Hematopoietic multipotent progenitor cell treated with erythropoietin and hydrocortisone succinate and interleukin-3 and kit ligand, for 15 days (in vitro differentiated cells): ENCODE results near the gene SLC39A1.

Experiments used
- DNase-seq: peaks from one replicate; pipeline ENCODE4 v3.0.0-alpha.2; 2015; ENCODE audit warnings: low spot score

The SLC39A1 gene

DNA sequence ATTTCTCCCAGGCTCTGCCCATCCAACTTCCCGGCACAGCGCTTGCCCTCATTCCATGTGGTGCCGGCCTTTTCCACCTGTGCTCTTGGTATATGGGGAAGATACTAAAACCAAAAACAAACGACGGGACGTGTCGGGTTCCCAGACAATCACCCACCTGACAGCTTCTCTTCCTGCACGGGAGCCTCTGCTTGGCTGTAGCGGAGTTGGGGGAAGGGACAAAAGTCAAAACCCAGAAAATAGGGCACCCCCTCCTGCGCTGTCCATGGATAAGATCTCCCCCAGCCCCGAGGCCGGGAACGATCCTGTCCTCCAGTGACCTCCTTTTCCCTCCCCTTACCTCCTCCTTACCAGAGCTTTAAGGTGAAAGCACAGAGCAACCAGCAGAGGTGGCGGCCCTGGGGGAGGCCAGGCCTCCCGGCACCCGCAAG is 13.5 kb upstream of the SLC39A1 start:
- no peak for DNase-seq

DNA sequence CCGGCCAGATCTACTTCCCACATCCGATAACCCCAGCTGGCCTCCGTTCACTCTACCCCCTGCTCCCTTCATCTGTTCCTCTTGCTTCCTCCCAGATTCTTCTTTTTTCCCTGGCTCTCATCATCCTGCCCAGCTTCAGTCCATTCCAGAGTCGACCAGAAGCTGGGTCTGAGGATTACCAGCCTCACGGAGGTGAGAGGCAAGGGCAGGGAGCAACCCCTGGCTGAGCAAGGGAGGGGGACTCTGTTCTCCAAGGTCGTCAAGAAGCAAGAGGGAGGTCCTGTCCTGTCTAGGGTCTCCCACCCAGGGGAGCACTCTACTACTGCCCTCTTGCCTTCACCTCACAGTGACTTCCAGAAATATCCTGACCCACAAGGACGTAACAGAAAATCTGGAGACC is 10.2 kb upstream of the SLC39A1 start:
- no peak for DNase-seq

DNA sequence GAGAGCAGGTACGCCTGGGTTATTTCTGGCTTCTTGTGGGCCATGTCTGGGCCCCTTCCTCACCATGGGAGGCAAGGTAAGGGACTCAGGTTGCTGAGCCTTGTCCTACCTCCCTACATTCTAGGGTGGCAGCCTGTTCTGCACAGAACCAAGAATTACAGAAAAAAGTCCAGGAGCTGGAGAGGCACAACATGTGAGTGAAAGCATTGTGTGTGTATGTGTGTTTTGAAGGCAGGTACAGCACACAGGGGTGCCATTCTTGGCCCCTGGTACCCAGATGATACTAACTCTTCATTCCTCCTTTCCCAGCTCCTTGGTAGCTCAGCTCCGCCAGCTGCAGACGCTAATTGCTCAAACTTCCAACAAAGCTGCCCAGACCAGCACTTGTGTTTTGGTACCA is 9.7 kb upstream of the SLC39A1 start:
- no peak for DNase-seq

DNA sequence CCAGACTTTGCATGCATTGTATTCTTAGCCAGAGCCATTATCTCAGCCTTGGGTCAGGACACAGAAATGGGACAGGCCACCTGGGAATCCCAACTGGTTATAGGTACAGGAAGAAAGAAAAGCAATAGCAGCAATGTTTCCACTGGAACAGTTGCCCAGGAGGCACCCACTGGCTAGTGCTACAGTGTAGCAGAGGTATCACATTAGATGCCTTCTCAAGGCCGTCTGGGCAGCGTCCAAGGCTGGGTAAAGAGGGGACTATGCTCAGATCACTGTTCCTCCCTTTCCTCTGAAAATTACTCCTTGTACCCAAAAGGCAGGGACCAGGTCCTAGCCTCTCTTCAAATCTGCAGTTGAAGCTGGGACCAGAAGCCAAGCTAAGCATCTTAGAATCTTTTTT is 7.0 kb upstream of the SLC39A1 start:
- no peak for DNase-seq

DNA sequence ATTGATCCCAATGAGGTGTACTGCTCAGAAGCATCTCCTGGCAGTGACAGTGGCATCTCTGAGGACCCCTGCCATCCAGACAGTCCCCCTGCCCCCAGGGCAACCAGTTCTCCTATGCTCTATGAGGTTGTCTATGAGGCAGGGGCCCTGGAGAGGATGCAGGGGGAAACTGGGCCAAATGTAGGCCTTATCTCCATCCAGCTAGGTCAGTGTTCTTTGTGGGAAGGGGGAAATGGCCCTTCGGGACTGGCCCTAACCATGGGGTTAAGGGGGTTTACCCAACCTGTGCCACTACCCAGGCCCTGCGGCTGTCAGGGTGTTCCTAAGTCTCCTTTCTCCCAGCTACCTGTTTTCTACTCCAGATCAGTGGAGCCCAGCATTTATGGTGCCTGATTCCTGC is 5.6 kb upstream of the SLC39A1 start:
- DNase-seq, result no peak

DNA sequence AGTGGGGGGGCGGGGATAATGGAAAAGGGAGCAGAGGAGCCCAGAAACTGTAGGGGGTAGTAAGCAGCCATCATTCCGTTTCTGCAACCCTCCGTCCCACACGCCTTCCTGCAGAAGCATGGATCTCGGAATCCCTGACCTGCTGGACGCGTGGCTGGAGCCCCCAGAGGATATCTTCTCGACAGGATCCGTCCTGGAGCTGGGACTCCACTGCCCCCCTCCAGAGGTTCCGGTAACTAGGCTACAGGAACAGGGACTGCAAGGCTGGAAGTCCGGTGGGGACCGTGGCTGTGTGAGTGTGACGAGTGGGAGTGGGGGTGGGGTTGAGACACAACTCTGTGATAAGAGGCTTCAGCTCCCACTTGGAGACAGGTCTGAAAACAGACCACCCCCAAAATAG is 5.1 kb upstream of the SLC39A1 start:
- DNase-seq, result no peak

DNA sequence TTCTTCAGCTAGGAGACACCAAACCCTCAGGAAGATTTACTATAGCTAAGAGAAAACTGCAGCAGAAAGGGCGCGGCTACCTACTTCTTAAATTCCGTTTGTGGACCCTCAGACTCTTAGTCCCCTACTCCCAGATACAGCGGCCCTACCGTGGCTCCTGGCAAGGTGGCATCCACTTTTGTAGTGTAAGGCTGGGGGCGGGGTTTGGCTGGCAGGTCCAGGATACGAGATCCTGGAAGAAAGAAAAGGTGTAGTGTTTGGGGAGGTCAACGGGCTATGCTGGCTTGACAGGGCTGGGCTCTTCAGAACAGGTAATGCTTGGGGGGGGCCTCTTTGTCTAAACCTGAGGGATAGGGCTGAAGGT is 4.6 kb upstream of the SLC39A1 start:
- DNase-seq, result no peak

DNA sequence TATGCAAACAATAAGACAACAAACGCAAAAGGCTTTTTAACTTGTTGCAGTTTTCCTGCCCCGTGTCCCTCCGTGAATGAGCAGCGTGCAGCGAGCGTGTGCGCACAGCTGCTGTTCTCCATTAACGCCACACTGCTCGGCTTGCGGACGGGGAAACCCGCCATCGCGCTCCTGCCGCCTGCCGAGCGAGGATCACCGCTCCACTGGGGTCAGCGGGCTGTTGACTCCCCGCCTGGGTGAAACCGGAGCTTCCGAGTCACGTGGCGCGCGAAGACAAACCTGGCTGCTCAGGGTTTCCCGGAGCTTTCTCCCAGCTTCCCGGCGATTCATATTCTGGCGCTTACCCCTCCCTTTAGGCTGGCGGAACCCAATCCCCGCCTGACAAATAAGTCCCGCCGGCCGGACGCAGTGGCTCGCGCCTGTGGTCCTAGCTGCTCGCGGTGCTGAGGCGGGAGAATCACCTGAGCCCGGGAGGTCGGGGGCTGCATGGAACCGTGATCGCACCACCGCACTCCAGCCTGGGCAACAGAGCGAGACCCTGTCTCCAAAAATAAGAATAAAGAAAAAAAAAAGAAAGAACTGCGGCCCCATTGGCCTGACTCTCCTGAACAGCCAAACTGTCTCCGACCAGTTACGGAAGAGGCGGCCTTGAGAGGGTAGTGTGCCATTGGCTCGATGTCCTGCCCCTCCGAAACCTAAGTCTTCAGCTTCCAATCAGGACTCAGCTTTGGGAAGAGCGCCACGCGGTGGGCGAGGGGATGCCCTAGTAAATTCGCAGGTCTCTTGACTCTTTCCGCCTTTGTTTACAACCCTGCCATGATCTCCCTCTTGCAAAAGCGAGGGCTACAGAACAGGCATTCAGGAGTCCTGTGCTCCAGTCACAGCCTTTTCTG is 4.0 kb upstream of the SLC39A1 start, which contains the start of gene CREB3L4:
TSS of gene CREB3L4 (plus strand) at position 796 of the 893 bp plus-strand sequence. CDS start 624 bp downstream, outside the sequence.
- DNase-seq, result peak; percentile 86

DNA sequence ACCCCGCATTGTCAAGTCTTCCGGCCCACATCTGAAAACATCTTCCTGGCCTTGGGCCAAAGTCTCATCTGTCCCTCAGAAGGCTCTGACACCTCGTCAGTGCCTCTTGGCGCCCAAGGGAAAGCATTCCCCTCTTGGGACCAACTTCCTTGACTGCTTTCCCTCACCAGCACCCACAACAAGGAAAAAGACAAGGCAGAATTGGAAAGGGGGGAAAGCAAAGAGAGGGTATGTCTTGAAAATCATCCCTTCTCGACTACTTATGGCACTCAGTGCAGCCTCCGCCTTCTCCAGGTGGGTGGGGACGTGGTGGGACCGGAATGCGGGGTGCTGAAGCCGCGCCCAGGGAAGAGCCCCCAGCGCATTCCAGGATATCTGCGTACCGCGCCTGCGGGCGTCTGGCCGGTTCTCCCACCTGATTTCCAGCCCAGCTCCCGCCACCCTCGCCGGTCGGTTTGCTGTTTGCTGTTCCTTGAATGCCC is 554 bp upstream of the SLC39A1 start:
- no peak for DNase-seq

DNA sequence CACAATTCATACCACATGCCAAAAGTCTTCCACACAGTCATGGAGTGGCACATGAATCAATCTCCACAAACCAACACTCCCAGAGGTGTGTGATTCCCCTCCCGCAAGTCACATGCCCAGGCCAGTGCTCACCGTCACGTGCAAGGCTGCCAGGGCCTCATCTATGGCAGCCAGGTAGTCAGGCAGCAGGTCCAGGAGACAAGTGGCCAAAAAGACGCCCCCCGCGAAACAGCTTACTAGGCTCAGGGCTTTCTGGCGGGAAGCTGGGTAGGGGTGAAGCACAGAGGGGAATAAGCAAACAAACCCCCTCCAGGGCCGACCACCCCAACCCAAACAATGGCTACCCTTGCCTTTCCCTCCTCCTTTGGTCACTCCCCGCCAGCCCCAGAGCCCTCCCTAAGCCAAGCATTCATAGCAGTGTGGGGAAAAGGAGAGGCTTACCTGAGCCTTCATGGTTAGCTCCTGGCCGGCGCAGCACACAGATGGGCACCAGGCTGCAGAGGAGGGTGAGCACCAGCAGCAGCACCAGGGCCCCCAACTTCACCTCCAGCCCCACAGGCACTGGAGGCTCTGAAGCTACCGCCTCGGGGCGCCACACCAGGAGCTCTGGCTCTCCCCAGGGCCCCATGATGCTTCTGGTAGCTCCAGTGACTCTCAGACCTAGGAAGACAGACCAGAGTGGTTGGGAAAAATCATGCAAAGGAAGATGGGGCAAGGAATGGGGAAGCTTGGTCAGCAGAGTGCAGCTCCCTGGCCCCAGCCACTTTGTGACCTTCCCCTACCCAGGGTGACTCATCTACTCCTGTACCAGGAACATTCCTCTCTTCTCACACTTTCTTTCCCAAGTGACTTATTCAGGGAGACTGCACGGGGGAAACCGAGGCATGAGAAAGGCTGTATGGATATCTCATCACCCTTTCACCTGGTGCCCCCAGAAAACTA is 978 bp downstream of the SLC39A1 start:
- DNase-seq, result no peak

DNA sequence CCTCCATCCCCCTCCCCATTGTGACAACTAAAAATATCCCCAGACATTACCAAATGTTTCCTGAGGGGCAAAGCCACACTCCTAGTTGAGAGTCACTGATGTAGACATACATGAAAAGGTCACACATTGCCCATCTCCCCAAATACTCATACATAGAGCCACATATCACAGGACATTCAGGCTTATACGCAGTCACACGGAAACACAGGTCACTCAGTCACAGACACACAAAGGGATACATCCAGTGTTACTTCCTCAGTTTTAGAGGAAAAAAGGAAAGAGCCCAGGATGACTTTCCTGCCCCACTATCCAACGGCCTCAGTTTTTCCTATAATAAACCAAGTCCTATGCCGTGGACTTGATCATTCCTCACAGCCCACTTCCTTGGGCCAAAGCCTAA is 1.9 kb downstream of the SLC39A1 start:
- no peak for DNase-seq

DNA sequence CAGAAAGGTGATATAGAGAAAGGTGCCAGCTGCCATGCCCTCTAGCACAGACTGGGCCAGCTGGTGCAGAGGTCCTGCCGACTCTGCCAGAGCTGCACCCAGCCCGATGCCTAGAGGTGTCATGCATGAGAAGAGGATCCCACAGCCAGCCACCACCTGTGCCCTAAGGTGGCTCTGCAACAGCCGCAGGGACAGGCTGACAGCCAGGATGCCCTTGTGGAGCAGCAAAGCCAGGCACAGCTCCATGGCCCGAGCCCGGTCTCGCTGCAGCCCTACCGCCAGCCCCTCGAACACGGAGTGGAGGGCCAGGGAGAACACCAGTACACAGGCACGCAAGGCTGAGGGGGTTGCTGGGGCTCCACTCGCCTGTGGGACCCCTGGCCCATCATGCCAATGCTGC is 3.1 kb downstream of the SLC39A1 start:
- DNase-seq, result no peak

DNA sequence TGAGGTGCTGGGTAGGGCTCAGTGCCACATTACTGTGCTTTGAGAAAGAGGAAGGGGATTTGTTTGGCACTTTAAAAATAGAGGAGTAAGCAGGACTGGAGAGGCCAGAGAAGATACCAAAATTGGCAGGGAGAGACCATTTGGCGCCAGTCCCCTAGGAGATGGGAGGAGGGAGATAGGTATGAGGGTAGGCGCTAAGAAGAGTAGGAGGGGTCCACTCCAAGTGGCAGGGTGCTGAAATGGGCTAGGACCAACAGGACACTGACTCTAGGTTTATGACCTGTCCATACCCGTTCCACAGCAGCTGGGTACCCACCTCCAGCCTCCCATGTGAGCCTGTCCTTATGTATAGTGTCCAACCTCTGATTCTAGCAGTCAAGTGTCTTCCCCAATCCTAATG is 3.9 kb downstream of the SLC39A1 start:
- no peak for DNase-seq

DNA sequence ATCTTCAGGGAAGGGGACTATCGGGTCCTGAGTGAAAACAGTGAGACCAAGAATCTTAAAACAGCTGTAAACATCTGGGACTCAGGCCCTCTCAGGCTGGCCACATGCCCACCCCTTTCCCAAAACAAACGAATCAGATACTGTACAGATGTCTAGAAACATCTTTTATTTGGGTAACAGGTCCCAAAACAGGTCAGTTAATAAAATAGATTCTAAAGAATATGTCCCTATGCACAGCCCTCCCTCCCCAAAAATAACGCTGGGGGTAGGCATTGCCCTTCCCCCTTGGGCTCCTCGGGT is 4.4 kb downstream of the SLC39A1 start:
- DNase-seq, result no peak

DNA sequence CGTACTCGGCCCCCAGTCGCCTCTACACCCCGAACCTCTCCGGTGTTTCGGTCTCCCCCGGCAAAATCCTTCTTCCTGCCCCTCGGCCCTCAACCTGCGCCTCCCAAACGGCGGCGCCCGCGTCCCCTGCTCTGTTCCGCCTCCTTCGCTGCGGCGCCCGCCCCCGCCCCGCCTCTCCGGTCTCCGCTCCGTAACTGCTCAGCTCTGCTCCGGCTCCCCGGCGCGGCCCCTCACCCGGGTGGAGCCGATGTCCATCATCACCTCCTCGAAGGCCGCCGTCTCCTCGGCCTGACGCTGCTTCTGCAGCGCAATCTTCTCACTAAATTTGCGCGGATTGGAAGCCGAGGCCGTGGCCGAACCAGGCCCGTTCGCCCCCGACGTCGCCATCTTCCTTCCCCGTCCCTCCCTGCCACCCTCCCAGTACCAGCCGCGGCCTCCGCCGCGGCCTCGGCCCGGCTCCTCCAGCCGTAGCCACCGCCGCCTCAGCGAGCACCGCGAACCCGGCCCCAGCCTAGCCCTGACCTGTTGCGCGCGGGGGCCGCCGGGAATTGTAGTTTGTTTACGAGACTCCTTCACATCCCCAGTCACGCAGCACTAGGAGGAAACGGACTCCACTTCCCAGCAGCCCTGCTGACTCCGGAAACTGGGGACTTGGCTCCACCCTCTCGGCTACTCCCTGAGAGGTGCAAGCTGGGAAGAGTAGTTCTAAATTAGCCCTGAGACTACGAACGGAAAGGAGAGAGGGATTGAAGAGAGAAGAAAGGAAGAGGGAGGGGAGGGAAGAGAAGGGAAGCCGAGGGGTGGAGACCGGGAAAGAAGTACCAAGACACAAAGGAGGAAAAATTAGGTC is 5.0 kb downstream of the SLC39A1 start, which contains the start of gene CRTC2:
TSS of gene CRTC2 (minus strand) at position 502 of the 850 bp plus-strand sequence. CDS start at position 387, 115 bp downstream.
- peak; percentile 99 for DNase-seq

DNA sequence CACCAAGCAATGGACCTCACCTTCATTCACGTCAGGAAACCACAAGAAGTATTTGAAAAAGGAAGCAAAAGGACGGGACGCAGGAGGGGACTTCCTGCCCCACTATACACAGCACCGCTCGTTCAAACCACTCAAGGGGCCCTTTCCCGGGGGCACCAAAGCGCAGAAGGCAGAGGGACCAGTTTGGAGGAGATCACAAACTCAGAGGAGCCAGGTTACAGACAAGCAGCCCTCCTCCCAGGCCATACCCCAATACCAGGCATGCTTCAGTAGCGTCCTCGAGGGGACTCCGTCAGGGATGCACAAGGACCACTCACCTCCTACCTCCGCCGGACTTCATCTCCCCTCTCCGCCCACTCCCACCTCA is 5.6 kb downstream of the SLC39A1 start:
- no peak for DNase-seq

DNA sequence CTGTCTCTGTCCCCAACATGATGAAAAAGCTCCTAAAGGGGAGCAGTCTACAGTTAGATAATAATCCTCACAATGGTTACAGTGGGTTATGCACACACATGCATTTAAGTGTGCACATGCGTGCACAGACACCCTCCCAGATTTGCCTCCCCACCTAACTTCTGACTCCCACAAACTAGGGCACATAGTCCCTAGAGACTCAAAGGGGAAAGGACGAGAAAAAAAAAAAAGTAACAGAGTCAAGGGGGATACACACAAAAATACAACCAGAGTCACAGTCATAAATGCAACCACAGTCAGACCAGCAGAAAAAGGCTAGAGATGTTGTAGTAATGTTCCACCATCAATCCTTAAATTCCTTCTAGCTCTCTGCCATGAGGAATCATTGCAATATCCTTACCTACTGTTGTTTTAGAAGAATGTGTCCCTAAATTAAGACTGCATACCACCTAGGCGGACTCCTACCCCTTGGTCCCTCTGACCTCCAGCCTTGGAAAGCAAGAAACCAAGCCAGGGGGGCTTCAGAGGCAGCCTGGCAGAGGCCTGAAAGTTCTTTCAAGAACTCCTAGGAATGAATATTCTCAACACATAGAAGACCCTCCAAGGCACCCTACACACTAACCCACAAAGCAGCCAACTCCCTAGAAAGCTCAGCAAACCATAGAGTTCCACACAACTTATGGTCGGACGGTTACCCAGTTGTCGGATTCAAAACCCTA is 6.2 kb downstream of the SLC39A1 start:
- no peak for DNase-seq

DNA sequence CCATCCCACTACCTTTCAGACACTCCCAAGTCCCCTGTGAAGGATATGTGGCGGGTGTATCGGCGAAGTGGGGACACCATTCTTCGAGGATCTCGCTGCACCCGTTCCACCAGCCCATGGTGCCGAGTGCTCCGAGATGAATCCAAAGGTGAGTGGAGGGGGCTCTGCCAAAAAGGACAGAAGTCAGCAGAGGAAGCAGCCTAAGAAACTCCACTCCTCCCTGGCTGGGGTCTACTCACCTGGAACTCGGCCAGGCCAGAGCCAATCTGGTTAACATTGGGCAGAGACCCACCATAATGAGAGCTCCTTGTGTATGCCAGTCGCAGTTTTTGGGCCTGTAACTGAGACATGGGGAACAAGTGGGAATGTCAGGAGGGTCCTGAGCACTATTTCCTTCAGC is 8.5 kb downstream of the SLC39A1 start:
- DNase-seq, result no peak

DNA sequence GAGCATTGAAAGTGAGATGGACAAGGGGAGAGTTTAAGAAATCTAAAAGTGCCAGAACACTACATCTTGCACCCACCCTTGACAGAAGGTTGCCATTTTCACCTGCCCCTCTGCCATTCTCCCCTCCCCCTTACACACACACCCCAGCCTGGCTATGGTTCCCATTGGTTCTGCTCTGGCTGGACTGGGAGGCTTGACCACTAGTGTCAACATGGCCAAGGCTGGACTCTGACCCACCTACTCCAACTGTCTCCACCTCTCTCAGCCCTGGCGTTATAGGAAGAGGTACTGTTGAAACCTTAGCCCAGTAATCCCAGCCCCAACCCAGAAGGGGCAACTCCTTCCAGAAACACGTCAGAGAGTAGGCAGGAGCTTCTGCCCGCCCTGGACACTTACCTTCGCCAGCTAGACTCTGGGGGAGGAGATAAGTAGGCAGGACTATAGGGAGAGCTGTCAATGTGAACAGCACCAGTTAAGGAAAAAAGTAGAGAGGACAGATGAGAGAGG is 9.4 kb downstream of the SLC39A1 start:
- DNase-seq, result no peak

DNA sequence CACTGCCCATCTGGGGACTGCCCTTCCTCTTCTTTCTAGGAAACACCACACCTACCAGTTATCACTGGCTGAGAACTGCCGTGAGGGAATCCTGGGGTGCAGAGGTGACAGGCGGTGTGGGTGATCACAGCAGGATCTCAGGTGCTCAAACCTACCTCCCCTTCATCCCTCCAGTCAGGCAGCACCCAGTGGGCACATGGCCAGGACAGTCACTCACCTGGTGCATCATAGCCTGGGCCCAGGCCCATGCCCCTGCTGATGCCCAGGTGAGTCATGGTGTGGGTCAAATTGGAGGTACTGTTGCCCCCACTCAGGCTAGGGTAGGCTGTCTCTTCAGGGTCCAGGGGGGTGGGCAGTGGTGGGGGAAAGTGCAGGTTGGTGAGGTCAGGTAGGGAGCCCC is 11.5 kb downstream of the SLC39A1 start:
- no peak for DNase-seq

DNA sequence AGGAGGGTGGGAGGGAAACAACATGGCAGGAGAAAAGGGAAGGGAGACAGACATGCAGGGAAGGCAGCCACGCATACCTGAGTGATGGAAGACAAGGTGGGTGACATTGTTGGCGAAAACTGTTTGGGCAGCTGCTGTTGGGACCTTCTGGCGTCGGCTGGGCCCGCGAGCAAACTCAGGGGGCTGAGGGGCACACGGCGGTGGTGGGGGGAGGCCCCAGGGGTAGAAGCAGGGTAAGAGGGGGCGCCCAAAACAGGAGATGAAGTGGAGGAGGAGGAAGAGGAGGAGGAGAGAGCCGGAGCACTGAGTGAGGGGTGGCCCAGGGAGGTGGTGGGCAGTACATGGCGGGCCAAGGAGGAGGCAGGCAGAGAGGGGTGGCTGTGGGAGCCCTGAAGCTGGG is 12.2 kb downstream of the SLC39A1 start:
- no peak for DNase-seq
